Bronchial epithelial cell (primary cell): ENCODE measurements around the gene PARP14. TPM values are rescaled to one million over a fixed set of nuclear protein-coding genes. Genes with fewer than 3 reads are reported as not detected.
"Not testable (repeated sequence)": the region's sequence is repeated elsewhere in the genome, so short reads cannot be mapped to it uniquely, and the experiment has no call there.

Experiments used
- DNase-seq: peaks from one replicate; pipeline ENCODE4 v3.0.0-alpha.2; 2010; ENCODE audit warnings: low read depth
- FAIRE-seq: peaks from 2 replicates; lab custom pipeline; 2011; peaks lifted over from hg19 to GRCh38; lab: Jason Lieb, UNC
- H3K27me3 ChIP-seq: 2 replicates; pipeline ENCODE4 v1.5.1; 2011; ENCODE audit warnings: low read length; ENCODE audit not compliant: control insufficient read depth, insufficient read depth
- H3K36me3 ChIP-seq: 2 replicates; pipeline ENCODE4 v1.5.1; 2011; ENCODE audit warnings: low read length; ENCODE audit not compliant: control insufficient read depth, insufficient read depth
- H3K4me3 ChIP-seq: 2 replicates; pipeline ENCODE4 v1.5.1; 2011; ENCODE audit warnings: mild to moderate bottlenecking, low read depth, low read length, control low read depth
- total RNA-seq: library from RNA; depleted of rRNA; stranded (reverse); fragments of >200 nt; gene quantifications from 2 replicates; pipeline ENCODE4 v1.2.1, GENCODE V29; 2014
- TF ChIP-seq, protein P1 (sequence below): IDR thresholded peaks from 2 replicates; pipeline ENCODE4 v1.5.1; 2011; ENCODE audit warnings: mild to moderate bottlenecking, moderate library complexity, low read length, control low read depth, inconsistent platforms; ENCODE audit not compliant: insufficient read depth, severe bottlenecking

Gene PARP14
- total RNA-seq, 1 donor from 2014 or later = 13.2 TPM

- Histone ChIP-seq H3K4me3 (peak overlapping the region; percentile 84), H3K27me3 (no peaks in the 10 kb centered on the region), H3K36me3 (no peaks in the 10 kb centered on the region)
- DNase-seq (peak; percentile 17), FAIRE-seq (no peak)
- TF ChIP-seq, protein P1, sequence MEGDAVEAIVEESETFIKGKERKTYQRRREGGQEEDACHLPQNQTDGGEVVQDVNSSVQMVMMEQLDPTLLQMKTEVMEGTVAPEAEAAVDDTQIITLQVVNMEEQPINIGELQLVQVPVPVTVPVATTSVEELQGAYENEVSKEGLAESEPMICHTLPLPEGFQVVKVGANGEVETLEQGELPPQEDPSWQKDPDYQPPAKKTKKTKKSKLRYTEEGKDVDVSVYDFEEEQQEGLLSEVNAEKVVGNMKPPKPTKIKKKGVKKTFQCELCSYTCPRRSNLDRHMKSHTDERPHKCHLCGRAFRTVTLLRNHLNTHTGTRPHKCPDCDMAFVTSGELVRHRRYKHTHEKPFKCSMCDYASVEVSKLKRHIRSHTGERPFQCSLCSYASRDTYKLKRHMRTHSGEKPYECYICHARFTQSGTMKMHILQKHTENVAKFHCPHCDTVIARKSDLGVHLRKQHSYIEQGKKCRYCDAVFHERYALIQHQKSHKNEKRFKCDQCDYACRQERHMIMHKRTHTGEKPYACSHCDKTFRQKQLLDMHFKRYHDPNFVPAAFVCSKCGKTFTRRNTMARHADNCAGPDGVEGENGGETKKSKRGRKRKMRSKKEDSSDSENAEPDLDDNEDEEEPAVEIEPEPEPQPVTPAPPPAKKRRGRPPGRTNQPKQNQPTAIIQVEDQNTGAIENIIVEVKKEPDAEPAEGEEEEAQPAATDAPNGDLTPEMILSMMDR = no peak
Measured at GRCh38 chr3:122679882-122680474, 661 bp upstream of the PARP14 start.

DNA sequence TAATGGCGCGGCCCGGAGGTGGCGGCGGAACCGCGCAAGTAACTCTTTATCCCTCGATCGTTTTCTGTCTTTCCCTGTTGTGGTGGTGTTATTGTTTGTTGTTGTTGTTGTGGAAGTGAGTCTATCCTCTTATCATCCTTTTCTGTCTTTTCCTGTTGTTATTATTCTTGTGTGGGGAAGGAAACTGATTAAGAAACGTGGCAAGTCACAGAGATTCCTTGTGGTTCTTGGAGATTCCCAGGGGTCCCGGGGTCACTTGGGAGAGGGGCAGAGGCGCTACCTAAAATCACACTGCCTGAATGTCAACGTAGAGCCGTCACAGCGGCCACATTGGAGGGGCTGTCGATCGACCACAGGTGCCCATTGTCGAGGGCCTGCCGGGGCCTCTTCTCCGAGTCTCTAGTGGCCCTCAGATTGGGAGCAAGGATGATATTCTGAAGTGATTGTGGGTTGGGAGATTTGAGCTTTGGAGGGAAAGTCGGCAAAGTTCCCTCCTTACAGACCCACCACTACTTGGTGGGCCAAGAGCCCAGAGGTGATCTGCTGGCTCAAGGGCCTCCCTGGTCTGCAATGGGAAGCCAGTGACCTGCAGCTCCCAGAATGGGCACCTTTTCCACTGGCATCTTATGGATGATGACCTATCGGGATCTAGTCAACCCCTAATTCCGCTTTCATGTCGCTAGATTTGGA is 790 bp downstream of the PARP14 start:
- TF ChIP-seq, protein P1 = no peak
- no peak for FAIRE-seq
- H3K27me3 ChIP-seq = no peaks in the 10 kb centered on the region
- peak overlapping the region; percentile 84 for H3K4me3 ChIP-seq
- DNase-seq = no peak
- H3K36me3 ChIP-seq = no peaks in the 10 kb centered on the region

DNA sequence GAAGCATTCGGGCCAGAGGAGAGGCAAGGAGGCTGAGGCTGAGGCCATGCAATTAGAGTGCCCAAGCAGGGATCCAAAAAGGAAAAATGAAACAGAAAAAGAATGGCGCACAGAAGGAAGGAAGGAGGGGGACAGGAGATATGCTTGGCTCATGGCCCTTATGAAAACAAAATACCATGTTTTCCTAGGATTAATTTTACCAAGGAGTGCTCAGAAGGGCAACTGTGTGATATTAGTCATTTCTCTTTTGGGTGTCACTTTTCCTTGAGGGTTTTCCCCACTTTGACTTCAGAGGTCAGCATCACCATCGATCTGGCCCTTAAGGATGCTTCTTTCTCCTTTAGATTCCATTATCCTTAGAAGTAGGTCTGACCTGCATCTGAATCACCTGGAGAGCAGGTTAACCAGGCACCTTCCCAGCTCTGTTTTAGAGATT is 1.4 kb downstream of the PARP14 start:
- Histone ChIP-seq H3K27me3 (no peaks in the 10 kb centered on the region), H3K36me3 (peaks cover under 1% of the 10 kb centered on the region), H3K4me3 (peak overlapping the region; percentile 84)
- FAIRE-seq (no peak), DNase-seq (peak; percentile 18)
- TF ChIP-seq, protein P1 = no peak

- not testable (repeated sequence) for FAIRE-seq, H3K36me3 ChIP-seq, H3K27me3 ChIP-seq, DNase-seq, H3K4me3 ChIP-seq
Measured at GRCh38 chr3:122682778-122683411, 2.3 kb downstream of the PARP14 start.

DNA sequence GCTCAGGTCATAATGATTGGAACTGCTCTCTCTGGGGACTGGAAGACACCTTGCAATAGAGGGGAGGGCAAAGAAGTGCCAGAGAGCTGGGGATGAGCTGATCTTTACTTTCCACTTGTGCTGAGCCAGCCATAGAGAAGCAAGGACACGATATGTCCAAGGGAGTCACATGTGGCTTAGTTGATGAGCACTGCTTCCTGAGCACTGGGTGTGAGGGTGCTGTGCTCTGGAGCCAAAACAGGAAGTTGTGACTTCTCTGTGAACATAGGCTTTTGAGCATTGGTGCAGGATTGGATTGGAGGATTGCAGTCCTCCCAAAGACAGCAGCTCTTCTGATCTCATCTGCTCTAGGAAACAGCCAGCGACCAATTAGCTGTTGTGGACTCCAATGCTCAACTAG is 6.7 kb downstream of the PARP14 start:
- DNase-seq (no peak), FAIRE-seq (no peak)
- TF ChIP-seq, protein P1 = no peak
- peaks cover 3% of the 10 kb centered on the region for H3K36me3 ChIP-seq
- no peak overlapping the region for H3K4me3 ChIP-seq
- no peaks in the 10 kb centered on the region for H3K27me3 ChIP-seq

- TF ChIP-seq, protein P1 = no peak
- Histone ChIP-seq H3K27me3 (no peaks in the 10 kb centered on the region), H3K36me3 (peaks cover 3% of the 10 kb centered on the region), H3K4me3 (no peak overlapping the region)
- FAIRE-seq (no peak), DNase-seq (peak; percentile 84)
Measured at GRCh38 chr3:122688996-122689395, 8.4 kb downstream of the PARP14 start.
